ENCODE data around the gene FMNL2.

- TF ChIP-seq CTCF (IDR thresholded peaks at IDR 0.05 in 2 of 3, conservative IDR thresholded peaks at IDR 0.05 in 1 of 3; ENCODE audit: borderline replicate concordance in 1 of 3, insufficient read depth in 1 of 3, low read depth in 2 of 3, low read length in 2 of 3): no peak
- TF ChIP-seq POLR2A (IDR thresholded peaks at IDR 0.05; ENCODE audit: borderline replicate concordance, extremely low read depth, insufficient read depth, insufficient read length): no peak
- no peak for TF ChIP-seq POLR2AphosphoS5 (IDR thresholded peaks at IDR 0.05; ENCODE audit: low read depth, low read length)
- no peak for TF ChIP-seq SP1 (IDR thresholded peaks at IDR 0.05; ENCODE audit: low read depth)
- no peak for TF ChIP-seq EZH2 (IDR thresholded peaks at IDR 0.05)
- no peak for TF ChIP-seq EGR1 (IDR thresholded peaks at IDR 0.05; ENCODE audit: low read depth)
- TF ChIP-seq SRF (IDR thresholded peaks at IDR 0.05; ENCODE audit: low read depth): no peak
- TF ChIP-seq YY1 (IDR thresholded peaks at IDR 0.05; ENCODE audit: extremely low read depth, insufficient replicate concordance, low read depth, low read length): no peak
- no peak for TF ChIP-seq MAX (IDR thresholded peaks at IDR 0.05)
- no peak for TF ChIP-seq CEBPB (IDR thresholded peaks at IDR 0.05; ENCODE audit: low read depth)
- no peak for TF ChIP-seq ZNF274 (IDR thresholded peaks at IDR 0.05; ENCODE audit: low read depth, low read length)
These were observed 15.2 kb downstream of the FMNL2 start for GRCh38 chr2:152350155-152350679.

All from HCT116 (cell line).